ENCODE measurements around the gene UBE2G2. TPM values are rescaled to one million over a fixed set of nuclear protein-coding genes. Genes with fewer than 3 reads are reported as not detected.

UBE2G2 gene
- polyA plus RNA-seq (ENCODE audit: insufficient read length), result 140 TPM
- long read RNA-seq, donor 1, full-length matches to known transcripts, result 31 of 31 reads
- long read RNA-seq, donor 1, partial matches to known transcripts, result 0 of 31 reads
- long read RNA-seq, donor 1, other reads (novel, unspliced or antisense), result 0 of 31 reads
- long read RNA-seq, donor 2, full-length matches to known transcripts, result 41 of 41 reads
- long read RNA-seq, donor 2, partial matches to known transcripts, result 0 of 41 reads
- long read RNA-seq, donor 2, other reads (novel, unspliced or antisense), result 0 of 41 reads
- long read RNA-seq, donor 3, full-length matches to known transcripts, result 19 of 19 reads
- long read RNA-seq, donor 3, partial matches to known transcripts, result 0 of 19 reads
- long read RNA-seq, donor 3, other reads (novel, unspliced or antisense), result 0 of 19 reads
- long read RNA-seq, donor 4, full-length matches to known transcripts, result 2 of 2 reads
- long read RNA-seq, donor 4, partial matches to known transcripts, result 0 of 2 reads
- long read RNA-seq, donor 4, other reads (novel, unspliced or antisense), result 0 of 2 reads
- long read RNA-seq, donor 5, full-length matches to known transcripts, result 28 of 28 reads
- long read RNA-seq, donor 5, partial matches to known transcripts, result 0 of 28 reads
- long read RNA-seq, donor 5, other reads (novel, unspliced or antisense), result 0 of 28 reads
- long read RNA-seq, donor 6, full-length matches to known transcripts, result 21 of 21 reads
- long read RNA-seq, donor 6, partial matches to known transcripts, result 0 of 21 reads
- long read RNA-seq, donor 6, other reads (novel, unspliced or antisense), result 0 of 21 reads
- long read RNA-seq, donor 7, full-length matches to known transcripts, result 39 of 39 reads
- long read RNA-seq, donor 7, partial matches to known transcripts, result 0 of 39 reads
- long read RNA-seq, donor 7, other reads (novel, unspliced or antisense), result 0 of 39 reads
- long read RNA-seq, donor 8, full-length matches to known transcripts, result 14 of 14 reads
- long read RNA-seq, donor 8, partial matches to known transcripts, result 0 of 14 reads
- long read RNA-seq, donor 8, other reads (novel, unspliced or antisense), result 0 of 14 reads

GRCh38 chr21:44801468-44802395 lies at the start of gene UBE2G2:
Gene UBE2G2, minus strand, starts transcription at chr21:44801820. Its CDS starts 72 bp downstream, at chr21:44801748.
- peak; percentile 73 for DNase-seq

GRCh38 chr21:44850905-44851657 lies 49.5 kb upstream of the UBE2G2 start:
- DNase-seq, result no peak

- DNase-seq, result no peak
These were observed 48.7 kb upstream of the UBE2G2 start for GRCh38 chr21:44850208-44850800.

- no peak for DNase-seq
These were observed 48.1 kb upstream of the UBE2G2 start for GRCh38 chr21:44849616-44850130.

- DNase-seq, result no peak
These were observed 47.4 kb upstream of the UBE2G2 start for GRCh38 chr21:44848821-44849521.

GRCh38 chr21:44847261-44848056 lies 45.8 kb upstream of the UBE2G2 start:
- DNase-seq, result no peak

- DNase-seq, result no peak
These were observed 45.1 kb upstream of the UBE2G2 start for GRCh38 chr21:44846485-44847260.

- DNase-seq, result no peak
These were observed 44.5 kb upstream of the UBE2G2 start for GRCh38 chr21:44846224-44846484.

GRCh38 chr21:44845418-44846223 lies 44.0 kb upstream of the UBE2G2 start:
- peak; percentile 44 for DNase-seq

GRCh38 chr21:44844256-44844655 lies 42.6 kb upstream of the UBE2G2 start:
- no peak for DNase-seq

- no peak for DNase-seq
These were observed 41.3 kb upstream of the UBE2G2 start for GRCh38 chr21:44842721-44843445.

GRCh38 chr21:44842087-44842486 lies 40.5 kb upstream of the UBE2G2 start:
- no peak for DNase-seq

- no peak for DNase-seq
These were observed 39.2 kb upstream of the UBE2G2 start for GRCh38 chr21:44840771-44841170.

GRCh38 chr21:44838951-44839350 lies 37.3 kb upstream of the UBE2G2 start:
- no peak for DNase-seq

GRCh38 chr21:44838039-44838895 lies 36.6 kb upstream of the UBE2G2 start:
- DNase-seq, result no peak

Data from left kidney (tissue), 8 donors.